Limb (tissue), 2 donors: ENCODE results near the gene RGS14.
A peak's percentile ranks its signal among the peaks of the same experiment; 100 is the strongest.
"Not testable (repeated sequence)": the region's sequence is repeated elsewhere in the genome, so short reads cannot be mapped to it uniquely, and the experiment has no call there.

Source experiments
- DNase-seq, 2 donors: peaks; one replicate each; pipeline ENCODE4 v3.0.0-alpha.2; 2016; ENCODE audit errors: extremely low spot score in 2 of 2

RGS14 gene

DNA sequence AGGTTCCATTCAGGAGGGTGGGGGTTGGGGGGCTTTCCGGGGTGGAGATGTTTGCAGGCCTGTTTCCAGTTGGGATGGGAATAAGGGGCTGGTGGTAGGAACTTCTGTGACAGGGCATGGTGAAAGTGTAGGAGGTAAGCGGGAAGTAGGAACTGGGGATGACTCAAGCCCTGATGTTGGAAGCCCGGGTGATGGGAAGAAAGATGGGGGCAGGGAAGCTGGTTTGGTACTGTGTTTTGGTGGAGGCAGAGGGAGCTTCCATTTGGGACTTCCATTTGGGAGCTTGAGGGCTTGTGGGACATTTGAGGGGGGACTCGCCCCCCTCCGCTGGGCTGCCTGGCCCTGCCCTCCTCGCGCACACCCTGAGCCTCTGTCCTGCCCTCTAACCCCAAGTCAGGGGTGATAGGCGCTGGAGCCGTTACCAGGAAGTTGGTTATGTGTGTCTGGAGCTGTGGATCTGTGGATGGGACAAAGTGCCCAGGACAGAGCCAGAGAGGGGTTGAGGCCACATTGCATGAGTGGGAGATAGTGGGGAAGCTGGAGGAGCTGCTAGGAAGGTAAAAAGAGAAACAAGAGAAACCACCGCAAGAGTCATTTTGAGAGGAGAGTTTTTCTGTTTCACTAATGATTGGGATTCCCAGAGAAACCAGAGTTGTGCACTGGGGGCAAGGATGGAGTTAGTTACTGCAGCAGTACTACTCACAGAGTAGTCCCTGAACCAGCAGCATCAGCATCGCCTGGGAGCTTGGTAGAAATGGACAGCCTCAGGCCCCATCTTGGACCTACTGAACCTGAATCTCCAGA, 6.6 kb downstream of the RGS14 start:
- no peak for DNase-seq

DNA sequence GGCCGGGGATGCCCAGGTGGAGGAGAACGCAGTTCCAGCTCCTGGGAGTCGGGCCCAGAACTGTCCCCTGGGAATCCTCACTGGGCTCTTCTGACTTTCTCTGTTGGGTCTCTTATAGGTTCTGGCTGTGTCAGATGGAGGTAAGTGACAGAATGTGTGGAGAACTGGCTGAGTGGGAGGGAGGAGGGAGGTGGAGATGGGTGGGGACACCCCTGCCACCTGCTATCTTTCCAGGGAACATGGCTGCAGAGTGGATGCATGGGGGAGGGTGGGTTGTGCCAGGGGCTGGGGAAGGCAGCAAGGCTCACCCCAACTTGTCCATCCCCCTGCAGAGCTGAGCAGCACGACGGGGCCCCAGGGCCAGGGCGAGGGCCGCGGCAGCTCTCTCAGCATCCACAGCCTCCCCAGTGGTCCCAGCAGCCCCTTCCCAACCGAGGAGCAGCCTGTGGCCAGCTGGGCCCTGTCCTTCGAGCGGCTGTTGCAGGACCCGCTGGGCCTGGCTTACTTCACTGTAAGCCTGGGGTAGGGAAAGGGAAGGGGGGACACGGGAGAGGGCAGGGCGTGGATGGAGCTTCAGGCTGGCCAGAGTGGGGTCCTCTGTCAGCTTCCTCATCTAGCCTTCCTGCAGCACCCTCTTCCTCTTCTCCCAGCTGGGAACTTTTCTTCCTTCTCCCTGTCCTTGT, 8.3 kb downstream of the RGS14 start:
- DNase-seq = no peak

DNA sequence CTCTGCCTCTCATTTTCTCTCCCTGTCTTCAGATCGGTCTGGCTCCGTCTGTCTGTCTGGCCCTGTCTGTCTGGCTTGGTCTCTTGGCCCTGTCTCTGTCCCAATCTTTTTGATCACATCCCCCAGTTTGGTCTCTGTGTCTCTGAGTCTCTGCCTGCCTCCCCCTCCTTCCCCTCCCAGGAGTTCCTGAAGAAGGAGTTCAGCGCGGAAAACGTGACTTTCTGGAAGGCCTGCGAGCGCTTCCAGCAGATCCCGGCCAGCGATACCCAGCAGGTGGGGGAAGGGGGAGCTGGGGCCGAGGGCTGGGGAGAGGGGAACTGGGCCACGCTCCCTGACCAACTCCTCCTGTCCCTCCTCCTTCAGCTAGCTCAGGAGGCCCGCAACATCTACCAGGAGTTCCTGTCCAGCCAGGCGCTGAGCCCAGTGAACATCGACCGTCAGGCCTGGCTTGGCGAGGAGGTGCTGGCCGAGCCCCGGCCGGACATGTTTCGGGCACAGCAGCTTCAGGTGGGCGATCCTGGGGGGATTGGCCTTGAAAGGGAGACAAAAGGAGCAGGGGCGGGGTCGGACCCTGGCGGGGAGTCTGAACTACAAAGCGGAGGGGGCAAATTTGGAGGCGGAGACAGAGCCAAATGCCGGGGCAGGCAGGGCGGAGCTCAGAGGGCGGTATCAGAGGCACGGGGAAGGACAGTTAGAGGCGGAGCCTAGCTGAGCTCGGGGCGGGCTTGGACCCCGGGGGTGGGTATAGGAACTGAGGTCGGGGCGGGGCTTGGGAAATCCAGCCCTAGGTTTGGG, 9.0 kb downstream of the RGS14 start:
- DNase-seq = peak; percentile 91 to 92

DNA sequence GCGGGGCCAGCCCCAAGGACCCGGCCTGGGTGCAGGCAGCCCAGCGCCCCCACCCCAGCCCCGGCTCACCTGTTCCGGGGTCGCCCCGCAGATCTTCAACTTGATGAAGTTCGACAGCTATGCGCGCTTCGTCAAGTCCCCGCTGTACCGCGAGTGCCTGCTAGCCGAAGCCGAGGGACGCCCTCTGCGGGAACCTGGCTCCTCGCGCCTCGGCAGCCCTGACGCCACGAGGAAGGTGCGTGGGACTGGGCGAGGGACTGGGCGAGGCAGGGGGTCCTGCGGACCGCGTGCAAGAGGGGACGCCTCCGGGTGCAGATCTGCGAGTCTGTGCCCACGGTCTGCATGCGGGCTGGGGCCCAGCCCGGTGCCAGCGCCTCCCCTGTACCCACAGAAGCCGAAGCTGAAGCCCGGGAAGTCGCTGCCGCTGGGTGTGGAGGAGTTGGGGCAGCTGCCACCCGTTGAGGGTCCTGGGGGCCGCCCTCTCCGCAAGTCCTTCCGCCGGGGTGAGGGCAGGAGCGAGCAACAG, 9.7 kb downstream of the RGS14 start:
- no peak for DNase-seq

DNA sequence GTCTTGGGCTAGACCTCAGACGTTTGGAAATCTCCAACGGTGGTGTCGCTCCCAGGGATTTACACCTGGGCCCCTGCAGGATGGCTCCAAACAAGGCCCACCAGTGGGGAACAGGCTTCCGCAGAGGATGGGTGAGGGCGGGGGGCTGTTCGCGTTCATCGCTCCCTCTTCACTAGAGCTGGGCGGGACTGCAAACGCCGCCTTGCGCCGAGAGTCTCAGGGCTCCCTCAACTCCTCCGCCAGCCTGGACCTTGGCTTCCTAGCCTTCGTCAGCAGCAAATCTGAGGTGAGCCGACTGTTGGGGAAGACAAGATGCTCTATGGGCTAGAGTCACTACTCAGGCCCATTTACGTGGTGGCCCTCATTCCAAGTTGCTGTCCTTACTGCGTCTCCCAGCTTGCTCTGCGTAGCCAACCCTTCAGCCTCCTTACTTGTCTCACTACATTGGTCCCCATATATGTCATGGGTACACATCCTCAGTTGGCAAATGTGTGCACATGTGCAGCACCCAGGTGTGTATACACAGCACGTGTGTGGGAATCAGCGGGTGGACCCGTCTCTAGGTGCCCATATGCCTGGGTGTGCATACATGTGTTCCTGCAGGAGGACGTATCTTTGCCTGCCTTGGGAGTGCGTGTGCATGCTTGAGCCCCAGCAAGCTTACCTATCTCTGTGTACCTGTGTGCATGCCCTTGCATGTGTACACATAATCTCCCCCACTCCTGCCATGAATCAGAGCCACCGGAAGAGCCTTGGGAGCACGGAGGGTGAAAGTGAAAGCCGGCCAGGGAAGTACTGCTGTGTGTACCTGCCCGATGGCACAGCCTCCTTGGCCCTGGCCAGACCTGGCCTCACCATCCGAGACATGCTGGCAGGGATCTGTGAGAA, 10.5 kb downstream of the RGS14 start:
- DNase-seq = no peak

DNA sequence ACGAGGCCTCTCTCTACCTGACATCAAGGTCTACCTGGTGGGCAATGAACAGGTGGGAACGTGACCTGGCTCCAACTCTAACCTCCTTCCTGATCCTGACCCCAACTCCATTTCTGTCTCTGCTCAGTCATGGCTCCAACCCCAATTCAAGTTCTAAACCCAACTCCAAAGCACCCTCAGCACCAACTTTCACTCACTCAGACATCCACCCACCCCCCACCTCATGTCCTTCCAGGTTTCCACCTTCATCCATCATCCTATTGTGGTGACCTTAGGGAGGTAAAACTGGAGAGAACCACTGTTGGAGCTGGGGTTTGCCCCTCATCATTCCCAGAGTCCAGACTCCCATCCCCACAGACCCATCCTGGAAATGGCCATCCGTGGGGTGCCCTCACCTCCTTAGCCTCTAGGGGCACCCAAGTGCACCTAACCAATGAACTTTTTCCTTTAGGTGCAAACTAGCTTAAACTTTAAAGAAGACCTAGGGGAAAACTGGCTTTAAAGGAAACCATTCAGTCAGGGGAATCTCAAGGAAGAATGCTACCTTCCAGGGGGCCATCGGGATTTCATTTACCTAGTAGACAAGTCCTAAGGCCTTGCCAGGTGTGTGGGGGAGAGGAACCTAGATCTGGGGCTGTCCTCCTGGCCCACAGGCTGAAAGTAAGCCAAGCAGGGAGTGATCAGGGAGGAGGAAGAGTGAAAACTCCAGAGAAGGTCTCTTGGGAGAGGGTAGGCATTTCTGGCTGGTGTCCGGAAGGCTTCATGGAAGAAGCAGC, 11.3 kb downstream of the RGS14 start:
- DNase-seq = no peak

DNA sequence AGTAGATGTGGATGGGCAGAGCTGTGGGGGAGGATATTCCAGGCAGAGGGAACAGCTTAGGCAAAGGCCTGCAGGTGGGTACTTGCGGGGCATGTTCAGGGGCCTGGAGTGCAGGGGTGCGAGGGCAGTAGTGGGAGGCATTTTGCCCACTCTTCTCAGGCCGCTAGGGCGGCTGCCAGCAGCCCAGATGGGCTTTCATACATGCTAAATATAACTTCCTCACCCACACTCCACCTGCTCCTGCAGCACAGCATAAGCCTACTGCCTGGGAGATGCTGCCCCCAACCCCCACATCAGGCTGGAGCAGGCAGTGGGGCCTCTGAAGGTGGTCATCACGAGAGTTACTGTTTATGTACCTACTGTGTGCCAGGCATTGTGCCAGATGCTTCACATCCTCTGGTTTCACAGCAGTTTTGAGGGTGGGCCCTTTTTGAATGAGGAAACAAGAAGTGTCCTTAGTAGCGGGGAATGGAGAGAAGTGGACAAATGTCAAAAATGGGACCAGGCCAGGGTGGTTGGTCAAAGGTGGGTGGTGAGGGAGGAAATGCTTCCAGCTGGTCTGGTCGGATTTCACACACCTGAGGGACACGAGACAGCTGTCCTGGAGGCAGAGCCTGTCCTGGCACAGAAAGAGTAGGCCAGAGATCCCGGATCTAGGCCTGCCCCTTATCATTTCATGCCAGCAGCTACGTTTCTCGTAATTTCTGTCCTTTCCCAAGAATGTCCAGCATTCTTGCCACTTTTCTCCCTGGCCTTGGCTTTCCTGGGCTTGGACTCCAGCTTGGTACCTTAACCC, 12.1 kb downstream of the RGS14 start:
- no peak for DNase-seq

DNA sequence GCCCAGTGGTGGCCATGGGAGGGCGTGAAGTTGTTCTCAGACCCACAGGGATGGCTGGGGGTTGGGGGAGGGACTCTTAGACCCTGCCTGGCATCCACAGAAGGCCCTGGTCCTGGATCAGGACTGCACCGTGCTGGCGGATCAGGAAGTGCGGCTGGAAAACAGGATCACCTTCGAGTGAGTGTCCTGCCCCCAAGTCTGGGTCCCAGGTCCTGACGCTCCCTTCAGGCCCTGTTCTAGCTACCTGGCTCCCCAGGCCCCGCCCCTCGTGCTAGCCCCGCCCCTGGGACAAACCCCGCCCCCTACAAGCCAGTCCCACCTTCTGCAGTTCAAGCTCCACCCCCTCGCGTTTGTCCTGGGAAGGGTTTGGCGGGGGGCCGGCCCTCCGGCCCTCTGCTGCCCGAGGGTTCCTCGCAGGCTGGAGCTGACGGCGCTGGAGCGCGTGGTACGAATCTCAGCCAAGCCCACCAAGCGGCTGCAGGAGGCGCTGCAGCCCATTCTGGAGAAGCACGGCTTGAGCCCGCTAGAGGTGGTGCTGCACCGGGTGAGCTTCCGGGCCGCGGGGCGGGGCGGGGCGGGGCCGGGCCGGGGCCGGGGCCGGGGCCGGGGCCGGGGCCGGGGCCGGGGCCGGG, 12.9 kb downstream of the RGS14 start:
- peak; percentile 76 to 84 for DNase-seq

DNA sequence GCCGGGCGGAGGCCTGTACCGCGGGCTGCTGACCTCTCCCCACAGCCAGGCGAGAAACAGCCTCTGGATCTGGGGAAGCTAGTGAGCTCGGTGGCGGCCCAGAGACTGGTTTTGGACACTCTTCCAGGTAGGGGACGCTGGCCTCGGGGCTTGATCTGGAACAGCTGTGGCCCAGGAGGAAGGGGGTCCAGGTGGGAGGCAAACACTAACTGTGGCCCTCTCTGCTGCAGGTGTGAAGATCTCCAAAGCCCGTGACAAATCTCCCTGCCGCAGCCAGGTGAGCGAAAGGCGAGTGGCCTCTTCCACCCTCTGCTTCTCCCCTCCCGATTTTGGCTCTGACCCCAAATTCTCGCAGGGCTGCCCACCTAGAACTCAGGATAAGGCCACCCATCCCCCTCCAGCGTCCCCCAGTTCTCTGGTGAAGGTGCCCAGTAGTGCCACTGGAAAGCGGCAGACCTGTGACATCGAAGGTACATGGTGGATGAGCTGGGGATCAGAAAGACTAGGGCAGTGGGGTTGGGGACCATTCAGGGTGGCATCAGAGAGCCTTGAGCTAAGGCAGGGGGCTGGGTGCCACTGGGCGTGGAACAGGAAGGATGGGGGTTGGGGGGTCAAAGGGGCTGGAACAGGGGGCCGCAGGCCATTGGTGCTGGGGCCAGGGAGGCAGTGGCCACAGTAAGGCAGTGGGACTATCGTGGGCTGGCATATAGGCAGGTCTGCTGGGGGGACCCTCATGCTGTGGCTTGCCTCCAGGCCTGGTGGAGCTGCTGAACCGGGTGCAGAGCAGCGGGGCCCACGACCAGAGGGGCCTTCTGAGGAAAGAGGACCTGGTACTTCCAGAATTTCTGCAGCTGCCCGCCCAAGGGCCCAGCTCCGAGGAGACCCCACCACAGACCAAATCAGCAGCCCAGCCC, 13.7 kb downstream of the RGS14 start:
- DNase-seq = no peak

DNA sequence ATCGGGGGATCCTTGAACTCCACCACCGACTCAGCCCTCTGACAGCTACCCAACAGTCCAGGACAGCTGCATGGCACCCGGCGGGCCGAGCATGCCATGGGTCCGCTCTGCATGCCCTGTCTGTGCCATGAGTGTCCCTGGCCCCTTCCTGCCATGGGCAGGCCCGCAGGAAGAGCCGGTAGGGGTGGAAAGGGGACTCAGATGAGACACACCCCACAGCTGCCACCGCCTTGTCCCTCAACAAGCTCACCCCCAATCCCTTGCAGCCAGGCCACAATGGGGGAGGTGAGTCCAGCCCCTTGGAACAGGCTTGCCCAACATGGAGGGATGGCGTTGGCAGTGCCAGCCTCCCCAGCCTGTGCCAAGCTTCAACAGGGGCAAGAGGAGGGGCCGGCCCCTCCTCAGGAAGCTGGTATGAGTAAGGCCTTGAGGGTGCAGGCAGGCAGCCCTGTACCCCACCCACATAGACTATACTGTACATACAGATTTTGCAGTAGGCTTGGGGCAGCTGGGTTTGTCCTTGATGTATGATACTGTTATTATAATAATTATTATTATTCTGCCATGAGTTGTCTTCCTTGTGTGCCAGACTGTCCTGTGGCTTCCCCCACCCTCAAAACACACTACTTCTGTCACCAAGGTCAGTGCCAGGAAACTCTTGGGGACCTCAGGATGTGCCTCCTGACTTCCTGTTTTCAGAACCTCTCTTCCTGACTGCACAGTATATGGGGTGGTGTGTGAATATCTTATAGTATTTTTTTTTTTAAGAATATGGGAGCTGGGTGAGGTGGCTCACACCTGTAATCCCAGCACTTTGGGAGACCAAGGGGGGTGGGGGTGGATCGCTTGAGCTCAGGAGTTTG, 14.5 kb downstream of the RGS14 start:
- DNase-seq = no peak

DNA sequence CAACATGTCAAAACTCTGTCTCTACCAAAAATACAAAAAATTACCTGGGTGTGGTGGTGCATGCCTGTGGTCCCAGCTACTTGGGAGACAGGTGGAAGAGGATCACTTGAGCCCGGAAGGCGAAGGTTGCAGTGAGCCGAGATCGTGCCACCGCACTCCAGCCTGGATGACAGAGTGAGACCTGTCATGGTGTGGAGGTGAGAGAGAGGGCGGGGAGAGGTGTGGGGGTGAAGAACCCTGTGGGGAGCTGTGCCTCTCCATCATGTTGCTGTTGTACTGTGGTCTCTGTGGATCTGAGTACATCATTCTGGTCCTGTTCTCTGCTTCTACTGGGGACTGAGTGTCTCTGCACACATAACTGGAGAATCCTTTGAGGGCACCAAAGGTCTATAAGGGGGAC, 15.2 kb downstream of the RGS14 start:
- DNase-seq = no peak

DNA sequence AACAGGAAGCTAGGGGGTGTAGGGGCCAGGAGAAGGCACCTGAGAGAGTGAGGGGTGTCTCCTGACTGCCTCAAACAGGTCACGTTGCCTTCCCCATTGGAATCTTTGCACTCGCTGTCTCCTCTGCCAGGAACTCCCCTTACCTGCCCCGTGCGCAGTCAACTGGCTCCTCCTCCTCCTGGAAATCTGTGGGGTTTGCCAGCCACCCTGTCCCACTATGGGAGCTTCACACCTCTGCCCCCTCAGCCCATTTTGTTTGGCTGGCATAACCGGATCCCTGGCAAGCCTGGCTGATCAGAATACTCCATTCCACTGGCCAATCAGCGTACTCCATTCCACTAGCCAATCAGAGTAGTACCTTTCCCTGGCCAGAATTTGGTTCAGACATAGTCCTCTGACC, 16.1 kb downstream of the RGS14 start:
- DNase-seq = no peak

DNA sequence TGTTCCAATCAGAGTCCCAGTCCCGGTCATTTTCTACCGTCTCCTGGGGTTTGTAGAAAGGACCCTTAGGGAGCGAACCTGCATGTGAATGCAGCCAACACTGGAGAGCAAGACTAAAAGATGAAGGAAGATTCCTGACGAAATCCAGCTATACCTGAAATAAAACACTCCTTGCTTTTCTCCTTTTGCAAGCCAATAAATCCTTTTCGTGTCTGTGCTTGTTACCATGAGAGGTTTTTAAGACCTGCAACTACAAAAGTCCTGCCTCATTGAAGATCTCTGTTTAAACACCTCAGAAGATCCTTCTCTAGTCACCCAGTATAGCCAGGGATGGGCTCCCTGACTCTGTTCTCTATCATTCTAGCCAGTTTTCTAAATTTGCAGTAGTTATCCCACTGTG, 16.5 kb downstream of the RGS14 start:
- DNase-seq = no peak

DNA sequence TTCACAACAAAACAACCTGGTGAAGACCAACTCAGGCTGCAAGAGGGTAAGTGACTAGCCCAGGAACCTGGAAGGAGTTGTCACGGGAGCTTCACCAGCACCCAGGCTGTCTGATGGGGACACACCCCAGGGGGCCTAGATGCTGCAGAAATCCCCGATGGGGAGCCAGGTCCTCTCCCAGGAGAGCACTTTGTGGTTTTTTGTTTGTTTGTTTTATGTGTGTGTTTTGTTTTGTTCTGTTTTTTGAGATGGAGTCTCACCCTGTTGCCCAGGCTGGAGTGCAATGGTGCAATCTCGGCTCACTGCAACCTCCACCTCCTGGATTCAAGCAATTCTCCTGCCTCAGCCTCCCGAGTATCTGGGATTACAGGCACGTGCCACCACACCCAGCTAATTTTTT, 17.8 kb downstream of the RGS14 start:
- DNase-seq = not testable (repeated sequence)

DNA sequence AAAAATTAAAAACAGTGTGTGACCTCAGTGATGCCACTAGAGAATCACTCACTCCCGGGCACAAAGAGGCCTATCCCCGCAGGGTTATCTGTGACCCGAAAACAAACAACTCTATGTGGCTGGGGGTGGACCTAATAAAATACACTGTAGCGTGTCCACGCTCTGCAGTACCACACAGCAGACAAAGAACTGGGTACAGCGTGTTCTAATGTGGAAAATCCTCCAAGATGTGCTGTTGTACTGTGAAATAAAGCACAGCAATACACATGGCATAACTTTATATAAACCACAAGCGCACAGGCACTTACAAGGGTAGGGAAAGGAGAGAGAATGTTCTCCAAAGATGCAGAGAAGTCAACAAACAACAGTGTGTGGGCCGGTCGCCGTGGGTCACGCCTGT, 18.4 kb downstream of the RGS14 start:
- no peak for DNase-seq

DNA sequence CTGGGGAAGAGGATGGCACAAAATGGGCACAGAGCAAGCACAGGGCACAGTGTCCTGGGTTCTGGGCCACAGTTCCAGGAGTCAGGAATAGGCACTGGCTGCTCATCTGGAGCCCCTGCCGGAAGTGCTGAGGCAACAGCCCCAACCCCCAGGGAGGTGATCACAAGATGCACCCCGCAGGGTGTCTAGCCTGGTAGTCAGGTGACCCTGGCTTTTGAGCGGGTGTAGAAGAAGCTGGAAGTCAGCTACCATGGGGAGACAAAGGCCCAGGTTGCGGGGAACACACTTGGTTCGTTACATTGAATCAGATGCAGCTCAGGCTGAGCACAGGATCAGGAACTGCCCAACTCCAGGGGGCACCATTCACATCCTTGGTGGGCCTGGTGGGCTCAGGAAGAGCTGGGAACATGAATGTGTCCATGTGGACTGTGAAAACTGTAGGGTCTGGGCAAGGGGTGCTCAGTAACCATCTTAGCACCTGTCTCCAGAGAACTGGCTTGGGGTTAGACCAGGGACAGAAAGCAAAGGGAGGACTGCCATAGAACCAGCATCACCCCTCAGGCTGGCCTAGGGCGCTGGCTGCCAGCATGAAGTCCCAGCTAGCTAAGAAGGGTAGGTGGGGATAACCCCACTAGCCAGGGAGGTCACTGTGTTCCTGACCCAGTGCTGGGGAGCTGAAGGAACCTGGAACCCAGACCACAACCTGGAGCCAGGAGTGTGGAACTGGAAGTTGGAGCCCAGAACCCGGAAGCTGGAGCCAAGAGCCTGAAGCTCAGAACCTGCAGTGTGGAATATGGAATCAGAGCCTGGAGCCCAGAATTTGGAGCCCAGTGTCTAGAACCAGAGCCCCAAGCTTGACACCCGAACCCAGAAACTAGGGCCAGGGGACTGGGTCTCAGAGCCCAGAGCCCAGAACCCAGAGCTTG, 20.4 kb downstream of the RGS14 start:
- no peak for DNase-seq
